Measurements from ENCODE around the gene XPR1.

GRCh38 chr1:180893614-180894013 lies 261.8 kb downstream of the XPR1 start:
- TF ChIP-seq EZH2 (IDR thresholded peaks at IDR 0.05; ENCODE audit: low read length): no peak
- TF ChIP-seq CTCF (optimal IDR thresholded peaks at IDR 0.05 in 1 of 3, IDR thresholded peaks at IDR 0.05 in 1 of 3, conservative IDR thresholded peaks at IDR 0.05 in 1 of 3; ENCODE audit: extremely low read depth in 1 of 3, insufficient read depth in 2 of 3, low read length in 3 of 3): no peak

All from keratinocyte (primary cell).